Loucy (cell line): ENCODE data around the gene CACNA1C.

Source experiments
- H2AFZ ChIP-seq: fragments of 200-600 bp; sonication (generic); 2 replicates; pipeline ENCODE4 v1.6.0; 2016; ENCODE audit warnings: antibody characterized with exemption, mild to moderate bottlenecking, low read length, moderate library complexity
- H3F3A ChIP-seq: fragments of 200-600 bp; 2 replicates; pipeline ENCODE4 v1.6.0; 2016; ENCODE audit warnings: antibody characterized with exemption, low read depth, mild to moderate bottlenecking
- H3K27me3 ChIP-seq: fragments of 200-600 bp; sonication (generic); 2 replicates; pipeline ENCODE4 v1.6.1; 2014; ENCODE audit warnings: low read length, mild to moderate bottlenecking; ENCODE audit not compliant: insufficient read depth, poor library complexity, severe bottlenecking
- H3K36me3 ChIP-seq: fragments of 200-600 bp; sonication (generic); 2 replicates; pipeline ENCODE4 v1.6.1; 2016; ENCODE audit warnings: low read length; ENCODE audit not compliant: insufficient read depth
- H3K4me1 ChIP-seq: fragments of 200-600 bp; sonication (generic); 2 replicates; pipeline ENCODE4 v1.5.1; 2014; ENCODE audit warnings: low read length, mild to moderate bottlenecking; ENCODE audit not compliant: insufficient read depth, poor library complexity, severe bottlenecking
- H3K4me2 ChIP-seq: fragments of 200-600 bp; sonication (generic); 2 replicates; pipeline ENCODE4 v1.6.0; 2014; ENCODE audit warnings: antibody characterized with exemption, low read length, low read depth, mild to moderate bottlenecking; ENCODE audit not compliant: poor library complexity, severe bottlenecking
- H3K4me3 ChIP-seq: fragments of 200-600 bp; sonication (generic); 2 replicates; pipeline ENCODE4 v1.5.1; 2014; ENCODE audit warnings: low read length, mild to moderate bottlenecking, mixed read lengths; ENCODE audit not compliant: poor library complexity, severe bottlenecking
- H3K79me2 ChIP-seq: fragments of 200-600 bp; sonication (generic); 2 replicates; pipeline ENCODE4 v1.6.1; 2014; ENCODE audit warnings: low read length; ENCODE audit not compliant: insufficient read depth
- H3K9ac ChIP-seq: fragments of 200-600 bp; sonication (generic); 2 replicates; pipeline ENCODE4 v1.6.0; 2014; ENCODE audit warnings: mild to moderate bottlenecking, low read depth, low read length, moderate library complexity; ENCODE audit not compliant: poor library complexity, severe bottlenecking
- H3K9me2 ChIP-seq: fragments of 200-600 bp; sonication (generic); replicated peaks from 2 replicates; pipeline ENCODE4 v1.6.1; 2016; ENCODE audit warnings: low read depth, low read length, mixed read lengths
- H3K9me3 ChIP-seq: fragments of 200-600 bp; sonication (generic); 2 replicates; pipeline ENCODE4 v1.6.1; 2014; ENCODE audit warnings: mild to moderate bottlenecking, antibody characterized with exemption, low read length, low read depth; ENCODE audit not compliant: insufficient read depth
- H4K20me1 ChIP-seq: fragments of 200-600 bp; sonication (generic); 2 replicates; pipeline ENCODE4 v1.6.0; 2014; ENCODE audit warnings: antibody characterized with exemption, low read length, mild to moderate bottlenecking; ENCODE audit not compliant: insufficient read depth, poor library complexity, severe bottlenecking
- EZH2phosphoT487 ChIP-seq: fragments of 200-600 bp; IDR thresholded peaks from 2 replicates; pipeline ENCODE4 v1.6.1; 2018; ENCODE audit warnings: antibody characterized with exemption, mild to moderate bottlenecking, moderate library complexity, borderline replicate concordance
- TF ChIP-seq, protein P1 (sequence below): fragments of 200-600 bp; sonication (generic); conservative IDR thresholded peaks from 2 replicates; pipeline ENCODE4 v1.5.1; 2014; ENCODE audit warnings: mild to moderate bottlenecking, antibody characterized with exemption, low read length

The CACNA1C gene

GRCh38 chr12:2560356-2560755 is 507.6 kb downstream of the CACNA1C start:
- Histone ChIP-seq H3F3A (no peaks in the 10 kb centered on the region), H3K36me3 (no peaks in the 10 kb centered on the region), H3K4me2 (no peak overlapping the region), H3K9me3 (no peaks in the 10 kb centered on the region), H3K4me1 (no peaks in the 10 kb centered on the region), H4K20me1 (no peaks in the 10 kb centered on the region), H3K79me2 (no peaks in the 10 kb centered on the region), H3K27me3 (no peaks in the 10 kb centered on the region), H3K4me3 (no peak overlapping the region), H2AFZ (no peak overlapping the region), H3K9me2 (no peaks in the 10 kb centered on the region), H3K9ac (no peak overlapping the region)
- TF ChIP-seq EZH2phosphoT487 = no peak

GRCh38 chr12:2561367-2561766 is 508.6 kb downstream of the CACNA1C start:
- H3K4me1 ChIP-seq = no peaks in the 10 kb centered on the region
- TF ChIP-seq, protein P1, sequence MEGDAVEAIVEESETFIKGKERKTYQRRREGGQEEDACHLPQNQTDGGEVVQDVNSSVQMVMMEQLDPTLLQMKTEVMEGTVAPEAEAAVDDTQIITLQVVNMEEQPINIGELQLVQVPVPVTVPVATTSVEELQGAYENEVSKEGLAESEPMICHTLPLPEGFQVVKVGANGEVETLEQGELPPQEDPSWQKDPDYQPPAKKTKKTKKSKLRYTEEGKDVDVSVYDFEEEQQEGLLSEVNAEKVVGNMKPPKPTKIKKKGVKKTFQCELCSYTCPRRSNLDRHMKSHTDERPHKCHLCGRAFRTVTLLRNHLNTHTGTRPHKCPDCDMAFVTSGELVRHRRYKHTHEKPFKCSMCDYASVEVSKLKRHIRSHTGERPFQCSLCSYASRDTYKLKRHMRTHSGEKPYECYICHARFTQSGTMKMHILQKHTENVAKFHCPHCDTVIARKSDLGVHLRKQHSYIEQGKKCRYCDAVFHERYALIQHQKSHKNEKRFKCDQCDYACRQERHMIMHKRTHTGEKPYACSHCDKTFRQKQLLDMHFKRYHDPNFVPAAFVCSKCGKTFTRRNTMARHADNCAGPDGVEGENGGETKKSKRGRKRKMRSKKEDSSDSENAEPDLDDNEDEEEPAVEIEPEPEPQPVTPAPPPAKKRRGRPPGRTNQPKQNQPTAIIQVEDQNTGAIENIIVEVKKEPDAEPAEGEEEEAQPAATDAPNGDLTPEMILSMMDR = no peak
- no peak for TF ChIP-seq EZH2phosphoT487
- H3K79me2 ChIP-seq = no peaks in the 10 kb centered on the region
- no peak overlapping the region for H3K4me2 ChIP-seq
- no peaks in the 10 kb centered on the region for H3K36me3 ChIP-seq
- H4K20me1 ChIP-seq = no peaks in the 10 kb centered on the region
- no peak overlapping the region for H3K9ac ChIP-seq
- H3K27me3 ChIP-seq = no peaks in the 10 kb centered on the region
- no peaks in the 10 kb centered on the region for H3K9me2 ChIP-seq
- no peaks in the 10 kb centered on the region for H3F3A ChIP-seq
- no peak overlapping the region for H2AFZ ChIP-seq
- no peaks in the 10 kb centered on the region for H3K9me3 ChIP-seq
- no peak overlapping the region for H3K4me3 ChIP-seq

GRCh38 chr12:2562400-2562799 is 509.6 kb downstream of the CACNA1C start:
- H3K9me3 ChIP-seq = no peaks in the 10 kb centered on the region
- H3F3A ChIP-seq = no peaks in the 10 kb centered on the region
- no peaks in the 10 kb centered on the region for H3K79me2 ChIP-seq
- H3K9ac ChIP-seq = no peak overlapping the region
- no peak overlapping the region for H3K4me2 ChIP-seq
- H3K27me3 ChIP-seq = no peaks in the 10 kb centered on the region
- no peaks in the 10 kb centered on the region for H4K20me1 ChIP-seq
- no peak overlapping the region for H2AFZ ChIP-seq
- TF ChIP-seq, protein P1 = no peak
- TF ChIP-seq EZH2phosphoT487 = no peak
- no peaks in the 10 kb centered on the region for H3K36me3 ChIP-seq
- H3K9me2 ChIP-seq = no peaks in the 10 kb centered on the region
- no peak overlapping the region for H3K4me3 ChIP-seq
- H3K4me1 ChIP-seq = no peaks in the 10 kb centered on the region

DNA sequence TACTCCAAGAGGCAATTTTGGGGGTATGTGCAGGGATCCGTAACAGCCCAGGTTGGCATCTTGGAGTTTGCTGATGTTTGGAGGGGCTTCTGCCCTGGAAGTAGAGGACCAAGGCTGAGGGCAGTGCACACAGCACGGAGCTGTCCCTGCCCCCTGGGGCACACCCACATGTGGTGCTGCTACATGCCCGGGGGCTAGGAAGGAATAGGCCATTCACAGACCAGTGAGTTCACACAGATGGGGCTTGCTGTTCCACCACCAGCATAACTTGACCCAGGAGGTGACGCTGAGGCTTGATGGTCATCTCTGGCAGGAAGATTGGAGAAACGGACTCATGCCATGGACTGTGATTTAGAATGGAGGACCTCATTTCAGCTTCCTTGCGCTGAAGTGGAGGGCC is 510.9 kb downstream of the CACNA1C start:
- Histone ChIP-seq H3K36me3 (no peaks in the 10 kb centered on the region), H3K27me3 (no peaks in the 10 kb centered on the region), H3K4me3 (no peak overlapping the region), H3K4me1 (no peaks in the 10 kb centered on the region), H2AFZ (no peak overlapping the region), H3K79me2 (no peaks in the 10 kb centered on the region), H3K4me2 (no peak overlapping the region), H3K9me3 (no peaks in the 10 kb centered on the region), H3K9me2 (no peaks in the 10 kb centered on the region), H3F3A (no peaks in the 10 kb centered on the region), H4K20me1 (no peaks in the 10 kb centered on the region), H3K9ac (no peak overlapping the region)
- TF ChIP-seq EZH2phosphoT487 = no peak
- TF ChIP-seq, protein P1 = no peak
